HEK293 (cell line): ENCODE measurements around the gene BCL11A.
A peak's percentile ranks its signal among the peaks of the same experiment; 100 is the strongest.

Source experiments
- CTCF ChIA-PET: fragments of 350-600 bp; formaldehyde crosslinking; extraction: SDS; loops from one replicate; lab custom pipeline; 2021; ENCODE audit warnings: antibody characterized with exemption; lab: Yijun Ruan, JAX
- POLR2A ChIA-PET: fragments of 300-600 bp; formaldehyde crosslinking; extraction: SDS; loops from one replicate; lab custom pipeline; 2020; ENCODE audit warnings: antibody characterized with exemption, inconsistent platforms; lab: Yijun Ruan, JAX
- H3K27ac ChIP-seq: fragments of 200-500 bp; sonication (Bioruptor generic); 2 replicates; pipeline ENCODE4 v1.5.1; 2014; ENCODE audit warnings: low read depth, low read length, control low read depth, inconsistent platforms; ENCODE audit errors: extremely low read depth
- H3K36me3 ChIP-seq, 2 experiments: fragments of 200-500 bp in 1 of 2; sonication (Bioruptor generic) in 1 of 2; 1 replicate in 1 of 2; 2 replicates in 1 of 2; pipeline ENCODE4 v1.5.1; 2014 to 2017; ENCODE audit warnings: inconsistent platforms in 2 of 2, low read length in 2 of 2; ENCODE audit not compliant: control insufficient read depth in 2 of 2, insufficient read depth in 1 of 2
- H3K4me1 ChIP-seq: fragments of 200-500 bp; sonication (Bioruptor generic); 2 replicates; pipeline ENCODE4 v1.5.1; 2014; ENCODE audit warnings: mild to moderate bottlenecking, low read length, inconsistent platforms; ENCODE audit not compliant: control insufficient read depth, insufficient read depth
- H3K4me3 ChIP-seq: 2 replicates; pipeline ENCODE4 v1.5.1; 2011; ENCODE audit warnings: low read depth, mild to moderate bottlenecking, control low read depth, low read length, moderate library complexity
- H3K9me3 ChIP-seq: fragments of 200-500 bp; sonication (Bioruptor generic); 2 replicates; pipeline ENCODE4 v1.5.1; 2014; ENCODE audit warnings: low read depth, low read length, inconsistent platforms; ENCODE audit not compliant: control insufficient read depth, insufficient read depth
- CTCF ChIP-seq: fragments of 450-650 bp; formaldehyde crosslinking; IDR thresholded peaks from 2 replicates; pipeline ENCODE4 v1.5.1; 2016; ENCODE audit warnings: missing biosample characterization, missing genetic modification characterization
- EGR2 ChIP-seq: fragments of 450-650 bp; formaldehyde crosslinking; IDR thresholded peaks from 2 replicates; pipeline ENCODE4 v1.5.1; 2016; ENCODE audit warnings: low read depth, missing biosample characterization, missing genetic modification characterization
- GLIS1 ChIP-seq: fragments of 450-650 bp; formaldehyde crosslinking; IDR thresholded peaks from 2 replicates; pipeline ENCODE4 v1.5.1; 2016; ENCODE audit warnings: missing biosample characterization, missing genetic modification characterization
- HIC1 ChIP-seq: fragments of 450-650 bp; formaldehyde crosslinking; IDR thresholded peaks from 2 replicates; pipeline ENCODE4 v1.5.1; 2016; ENCODE audit warnings: missing biosample characterization, missing genetic modification characterization
- SCRT2 ChIP-seq: fragments of 450-650 bp; formaldehyde crosslinking; IDR thresholded peaks from 2 replicates; pipeline ENCODE4 v1.5.1; 2016; ENCODE audit warnings: missing biosample characterization, missing genetic modification characterization
- TRIM28 ChIP-seq: IDR thresholded peaks from 2 replicates; pipeline ENCODE4 v1.6.1; 2011; ENCODE audit warnings: low read length, control low read depth, borderline replicate concordance
- ZBTB49 ChIP-seq: fragments of 450-650 bp; formaldehyde crosslinking; IDR thresholded peaks from 2 replicates; pipeline ENCODE4 v1.5.1; 2016; ENCODE audit warnings: missing biosample characterization, missing genetic modification characterization, low read depth
- ZIC2 ChIP-seq: fragments of 450-650 bp; formaldehyde crosslinking; IDR thresholded peaks from 2 replicates; pipeline ENCODE4 v1.5.1; 2016; ENCODE audit warnings: missing biosample characterization, missing genetic modification characterization
- ZNF112 ChIP-seq: fragments of 450-650 bp; formaldehyde crosslinking; IDR thresholded peaks from 2 replicates; pipeline ENCODE4 v1.5.0; 2017; ENCODE audit warnings: missing biosample characterization, missing genetic modification characterization
- ZNF16 ChIP-seq: fragments of 450-650 bp; formaldehyde crosslinking; IDR thresholded peaks from 2 replicates; pipeline ENCODE4 v1.5.1; 2016; ENCODE audit warnings: low read depth, missing biosample characterization, missing genetic modification characterization
- ZNF184 ChIP-seq: fragments of 450-650 bp; IDR thresholded peaks from 2 replicates; pipeline ENCODE4 v1.5.1; 2018; ENCODE audit warnings: missing biosample characterization, mild to moderate bottlenecking, missing genetic modification characterization
- ZNF404 ChIP-seq: fragments of 450-650 bp; formaldehyde crosslinking; IDR thresholded peaks from 2 replicates; pipeline ENCODE4 v1.5.1; 2017; ENCODE audit warnings: missing biosample characterization, missing genetic modification characterization
- TF ChIP-seq, protein P1 (sequence below): fragments of 450-650 bp; formaldehyde crosslinking; IDR thresholded peaks from 2 replicates; pipeline ENCODE4 v1.5.1; 2016; ENCODE audit warnings: missing biosample characterization, missing genetic modification characterization
- TF ChIP-seq, protein P2 (sequence below): fragments of 450-650 bp; formaldehyde crosslinking; IDR thresholded peaks from 2 replicates; pipeline ENCODE4 v1.5.1; 2017; ENCODE audit warnings: missing biosample characterization, missing genetic modification characterization
- TF ChIP-seq, protein P3 (sequence below): fragments of 450-650 bp; formaldehyde crosslinking; IDR thresholded peaks from 2 replicates; pipeline ENCODE4 v1.5.1; 2016; ENCODE audit warnings: missing biosample characterization, missing genetic modification characterization

Gene BCL11A

GRCh38 chr2:60440767-60441163 lies 112.7 kb downstream of the BCL11A start:
- ChIA-PET CTCF (no interaction called here), POLR2A (no interaction called here)
- Histone ChIP-seq H3K27ac (no peak overlapping the region), H3K9me3 (no peaks in the 10 kb centered on the region), H3K4me1 (peaks cover 7% of the 10 kb centered on the region; the same call in 1 of the 2 replicates), H3K4me3 (no peak overlapping the region), H3K36me3 (no peaks in the 10 kb centered on the region)
- TF ChIP-seq SCRT2 (tag by site-specific recombination) (no peak), ZBTB49 (tag by site-specific recombination) (no peak), ZNF16 (tag by site-specific recombination) (no peak), EGR2 (tag by site-specific recombination) (no peak), HIC1 (tag by site-specific recombination) (no peak)
- TF ChIP-seq, protein P1, sequence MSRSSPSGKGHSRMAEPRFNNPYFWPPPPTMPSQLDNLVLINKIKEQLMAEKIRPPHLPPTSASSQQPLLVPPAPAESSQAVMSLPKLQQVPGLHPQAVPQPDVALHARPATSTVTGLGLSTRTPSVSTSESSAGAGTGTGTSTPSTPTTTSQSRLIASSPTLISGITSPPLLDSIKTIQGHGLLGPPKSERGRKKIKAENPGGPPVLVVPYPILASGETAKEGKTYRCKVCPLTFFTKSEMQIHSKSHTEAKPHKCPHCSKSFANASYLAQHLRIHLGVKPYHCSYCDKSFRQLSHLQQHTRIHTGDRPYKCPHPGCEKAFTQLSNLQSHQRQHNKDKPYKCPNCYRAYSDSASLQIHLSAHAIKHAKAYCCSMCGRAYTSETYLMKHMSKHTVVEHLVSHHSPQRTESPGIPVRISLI: no peak
- TF ChIP-seq, protein P2, sequence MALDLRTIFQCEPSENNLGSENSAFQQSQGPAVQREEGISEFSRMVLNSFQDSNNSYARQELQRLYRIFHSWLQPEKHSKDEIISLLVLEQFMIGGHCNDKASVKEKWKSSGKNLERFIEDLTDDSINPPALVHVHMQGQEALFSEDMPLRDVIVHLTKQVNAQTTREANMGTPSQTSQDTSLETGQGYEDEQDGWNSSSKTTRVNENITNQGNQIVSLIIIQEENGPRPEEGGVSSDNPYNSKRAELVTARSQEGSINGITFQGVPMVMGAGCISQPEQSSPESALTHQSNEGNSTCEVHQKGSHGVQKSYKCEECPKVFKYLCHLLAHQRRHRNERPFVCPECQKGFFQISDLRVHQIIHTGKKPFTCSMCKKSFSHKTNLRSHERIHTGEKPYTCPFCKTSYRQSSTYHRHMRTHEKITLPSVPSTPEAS (tag by site-specific recombination): peak; percentile 65

GRCh38 chr2:60440079-60440766 lies 113.2 kb downstream of the BCL11A start:
- TF ChIP-seq ZNF112 (tag by site-specific recombination) (no peak), TRIM28 (0 out of 2 replicates have a peak, but pooled peaks have one; percentile 3)
- H3K4me3 ChIP-seq: no peak overlapping the region
- no peaks in the 10 kb centered on the region for H3K9me3 ChIP-seq
- peaks cover 7% of the 10 kb centered on the region; the same call in 1 of the 2 replicates for H3K4me1 ChIP-seq
- POLR2A ChIA-PET: interaction anchor here (1.0 kb wide), 1 partner anchor 110 kb away, joined by 3 read pairs; no protein-coding TSS in a partner anchor
- H3K36me3 ChIP-seq: no peaks in the 10 kb centered on the region
- CTCF ChIA-PET: interaction anchor here (0.5 to 1.6 kb wide), 7 partner anchors 10 to 1370 kb away, joined by 3 to 6 read pairs (median 4); no protein-coding TSS in a partner anchor
- no peak overlapping the region for H3K27ac ChIP-seq

GRCh38 chr2:60439219-60439974 lies 114.1 kb downstream of the BCL11A start:
- H3K36me3 ChIP-seq: no peaks in the 10 kb centered on the region
- POLR2A ChIA-PET: interaction anchor here (1.0 kb wide), 1 partner anchor 111 kb away, joined by 3 read pairs; no protein-coding TSS in a partner anchor
- no peak overlapping the region for H3K27ac ChIP-seq
- CTCF ChIA-PET: interaction anchor here (0.5 to 1.6 kb wide), 6 partner anchors 9 to 385 kb away, joined by 3 to 6 read pairs (median 4); no protein-coding TSS in a partner anchor
- no peaks in the 10 kb centered on the region for H3K9me3 ChIP-seq
- peaks cover 7% of the 10 kb centered on the region; the same call in 1 of the 2 replicates for H3K4me1 ChIP-seq
- H3K4me3 ChIP-seq: no peak overlapping the region
- TF ChIP-seq GLIS1 (tag by site-specific recombination) (peak; percentile 26), ZNF404 (tag by site-specific recombination) (no peak), CTCF (tag by site-specific recombination) (peak; percentile 68), ZIC2 (tag by site-specific recombination) (peak; percentile 40; the same call in 1 of the 2 replicates), ZNF184 (no peak)
- TF ChIP-seq, protein P3, sequence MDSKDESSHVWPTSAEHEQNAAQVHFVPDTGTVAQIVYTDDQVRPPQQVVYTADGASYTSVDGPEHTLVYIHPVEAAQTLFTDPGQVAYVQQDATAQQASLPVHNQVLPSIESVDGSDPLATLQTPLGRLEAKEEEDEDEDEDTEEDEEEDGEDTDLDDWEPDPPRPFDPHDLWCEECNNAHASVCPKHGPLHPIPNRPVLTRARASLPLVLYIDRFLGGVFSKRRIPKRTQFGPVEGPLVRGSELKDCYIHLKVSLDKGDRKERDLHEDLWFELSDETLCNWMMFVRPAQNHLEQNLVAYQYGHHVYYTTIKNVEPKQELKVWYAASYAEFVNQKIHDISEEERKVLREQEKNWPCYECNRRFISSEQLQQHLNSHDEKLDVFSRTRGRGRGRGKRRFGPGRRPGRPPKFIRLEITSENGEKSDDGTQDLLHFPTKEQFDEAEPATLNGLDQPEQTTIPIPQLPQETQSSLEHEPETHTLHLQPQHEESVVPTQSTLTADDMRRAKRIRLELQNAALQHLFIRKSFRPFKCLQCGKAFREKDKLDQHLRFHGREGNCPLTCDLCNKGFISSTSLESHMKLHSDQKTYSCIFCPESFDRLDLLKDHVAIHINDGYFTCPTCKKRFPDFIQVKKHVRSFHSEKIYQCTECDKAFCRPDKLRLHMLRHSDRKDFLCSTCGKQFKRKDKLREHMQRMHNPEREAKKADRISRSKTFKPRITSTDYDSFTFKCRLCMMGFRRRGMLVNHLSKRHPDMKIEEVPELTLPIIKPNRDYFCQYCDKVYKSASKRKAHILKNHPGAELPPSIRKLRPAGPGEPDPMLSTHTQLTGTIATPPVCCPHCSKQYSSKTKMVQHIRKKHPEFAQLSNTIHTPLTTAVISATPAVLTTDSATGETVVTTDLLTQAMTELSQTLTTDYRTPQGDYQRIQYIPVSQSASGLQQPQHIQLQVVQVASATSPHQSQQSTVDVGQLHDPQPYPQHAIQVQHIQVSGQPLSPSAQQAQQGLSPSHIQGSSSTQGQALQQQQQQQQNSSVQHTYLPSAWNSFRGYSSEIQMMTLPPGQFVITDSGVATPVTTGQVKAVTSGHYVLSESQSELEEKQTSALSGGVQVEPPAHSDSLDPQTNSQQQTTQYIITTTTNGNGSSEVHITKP: 0 out of 2 replicates have a peak, but pooled peaks have one; percentile 35
